Neural cell (in vitro differentiated cells): ENCODE measurements around the gene CEP350. TPM values are rescaled to one million over a fixed set of nuclear protein-coding genes. Genes with fewer than 3 reads are reported as not detected.

Experiments
- H2AFZ ChIP-seq: fragments of 200-600, 300-800 bp; sonication (generic), shearing (Covaris generic); 2 replicates; pipeline ENCODE4 v1.6.0; 2014; ENCODE audit warnings: low read depth, mild to moderate bottlenecking, antibody characterized with exemption, low read length, moderate library complexity
- H3F3A ChIP-seq: fragments of 200-600 bp; shearing (Covaris generic); 2 replicates; pipeline ENCODE4 v1.6.1; 2016; ENCODE audit warnings: mild to moderate bottlenecking, moderate library complexity, mixed read lengths, antibody characterized with exemption, low read length; ENCODE audit not compliant: insufficient read depth, poor library complexity, severe bottlenecking
- H3K27ac ChIP-seq: fragments of 200-600, 300-800 bp; sonication (generic), shearing (Covaris generic); 2 replicates; pipeline ENCODE4 v1.5.1; 2014; ENCODE audit warnings: mild to moderate bottlenecking, low read length, moderate library complexity
- H3K27me3 ChIP-seq: fragments of 300-800, 200-600 bp; sonication (generic), shearing (Covaris generic); 2 replicates; pipeline ENCODE4 v1.6.0; 2014; ENCODE audit warnings: mild to moderate bottlenecking, low read depth, low read length, moderate library complexity; ENCODE audit not compliant: insufficient read depth
- H3K36me3 ChIP-seq: fragments of 300-800, 200-600 bp; sonication (generic), shearing (Covaris generic); 2 replicates; pipeline ENCODE4 v1.5.1; 2014; ENCODE audit warnings: mild to moderate bottlenecking, antibody characterized with exemption, low read length, moderate library complexity; ENCODE audit not compliant: insufficient read depth
- H3K4me2 ChIP-seq: fragments of 300-800, 200-600 bp; sonication (generic), shearing (Covaris generic); 2 replicates; pipeline ENCODE4 v1.6.0; 2014; ENCODE audit warnings: mild to moderate bottlenecking, low read length
- H3K4me3 ChIP-seq: fragments of 300-800, 200-600 bp; sonication (generic), shearing (Covaris generic); 2 replicates; pipeline ENCODE4 v1.5.1; 2014; ENCODE audit warnings: mild to moderate bottlenecking, low read length, moderate library complexity
- H3K79me2 ChIP-seq: fragments of 200-600 bp; shearing (Covaris generic); replicated peaks from 2 replicates; pipeline ENCODE4 v1.6.0; 2014; ENCODE audit warnings: mild to moderate bottlenecking, low read length, moderate library complexity; ENCODE audit not compliant: insufficient read depth
- H3K9ac ChIP-seq: fragments of 300-800, 200-600 bp; sonication (generic), shearing (Covaris generic); 2 replicates; pipeline ENCODE4 v1.6.1; 2016; ENCODE audit warnings: mild to moderate bottlenecking, low read length, mixed read lengths
- H3K9me2 ChIP-seq: fragments of 200-600 bp; shearing (Covaris generic); 2 replicates; pipeline ENCODE4 v1.6.1; 2016; ENCODE audit warnings: mild to moderate bottlenecking, low read length, mixed read lengths; ENCODE audit not compliant: insufficient read depth
- H3K9me3 ChIP-seq: fragments of 200-600, 300-800 bp; sonication (generic), shearing (Covaris generic); 2 replicates; pipeline ENCODE4 v1.6.1; 2016; ENCODE audit warnings: mild to moderate bottlenecking, mixed run types, low read length, moderate library complexity, mixed read lengths
- H4K20me1 ChIP-seq: fragments of 200-600 bp; shearing (Covaris generic); 2 replicates; pipeline ENCODE4 v1.6.1; 2016; ENCODE audit warnings: mild to moderate bottlenecking, mixed run types; ENCODE audit not compliant: insufficient read depth
- CTCF ChIP-seq: fragments of 450-650 bp; IDR thresholded peaks from 2 replicates; pipeline ENCODE4 v1.5.1; 2014; ENCODE audit warnings: antibody characterized with exemption, mild to moderate bottlenecking, moderate library complexity; ENCODE audit not compliant: poor library complexity, severe bottlenecking
- EP300 ChIP-seq: fragments of 450-650 bp; conservative IDR thresholded peaks from 2 replicates; pipeline ENCODE4 v1.6.1; 2014; ENCODE audit warnings: antibody characterized with exemption, mild to moderate bottlenecking, moderate library complexity; ENCODE audit not compliant: poor library complexity, severe bottlenecking
- EZH2 ChIP-seq: fragments of 200-600, 300-800 bp; shearing (Covaris generic), sonication (generic); IDR thresholded peaks from 2 replicates; pipeline ENCODE4 v1.6.1; 2014; ENCODE audit warnings: antibody characterized with exemption, low read length, borderline replicate concordance, mild to moderate bottlenecking; ENCODE audit not compliant: insufficient read depth, poor library complexity, severe bottlenecking
- MXI1 ChIP-seq: fragments of 450-650 bp; conservative IDR thresholded peaks from 2 replicates; pipeline ENCODE4 v1.6.1; 2014; ENCODE audit warnings: antibody characterized with exemption, mild to moderate bottlenecking; ENCODE audit not compliant: poor library complexity, severe bottlenecking
- POLR2AphosphoS5 ChIP-seq: IDR thresholded peaks from 2 replicates; pipeline ENCODE4 v1.6.1; 2012
- RAD21 ChIP-seq: fragments of 450-650 bp; conservative IDR thresholded peaks from 2 replicates; pipeline ENCODE4 v1.6.1; 2014; ENCODE audit warnings: antibody characterized with exemption, mild to moderate bottlenecking, moderate library complexity
- SMC3 ChIP-seq: fragments of 450-650 bp; conservative IDR thresholded peaks from 2 replicates; pipeline ENCODE4 v1.6.1; 2014; ENCODE audit warnings: antibody characterized with exemption, mild to moderate bottlenecking, moderate library complexity; ENCODE audit not compliant: poor library complexity
- TAF1 ChIP-seq: IDR thresholded peaks from 2 replicates; pipeline ENCODE4 v1.6.1; 2012; ENCODE audit warnings: low read depth
- polyA plus RNA-seq: library from polyadenylated mRNA; depleted of rRNA; stranded (reverse); fragments of >200 nt; gene quantifications from 2 replicates; pipeline ENCODE4 v1.2.3, GENCODE V29; 2014
- TF ChIP-seq, protein P1 (sequence below): IDR thresholded peaks from 2 replicates; pipeline ENCODE4 v1.6.1; 2012; ENCODE audit warnings: borderline replicate concordance

CEP350 gene
- polyA plus RNA-seq, 1 donor from 2014 or later, result 28.1 TPM

DNA sequence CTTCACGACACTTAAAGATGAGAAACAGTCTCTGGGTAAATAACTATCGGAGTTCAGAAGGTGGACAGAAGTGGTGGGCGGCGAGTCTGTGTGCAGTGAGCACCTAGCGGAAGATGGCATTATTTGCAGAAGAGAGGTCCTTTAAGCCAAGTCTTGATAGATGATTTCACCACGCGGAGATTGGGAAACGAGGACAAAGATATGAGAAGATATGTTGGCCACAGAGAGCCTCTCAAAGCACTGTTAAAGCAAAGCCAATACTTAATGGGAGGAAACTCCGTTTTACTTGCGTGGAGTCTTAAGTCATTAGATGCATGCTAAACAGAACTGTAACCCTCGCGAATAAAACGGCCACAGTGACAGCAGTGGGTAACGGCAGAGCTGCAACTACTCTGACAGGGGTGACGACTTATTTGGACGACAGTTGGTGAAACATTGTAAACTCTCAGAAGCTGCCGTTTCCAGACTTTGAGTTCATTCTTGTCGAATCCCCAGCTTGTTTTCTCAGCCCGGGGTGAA lies 577 bp upstream of the CEP350 start:
- Histone ChIP-seq H3K27me3 (no peaks in the 10 kb centered on the region), H3K79me2 (peaks cover 40% of the 10 kb centered on the region), H2AFZ (peak overlapping the region; percentile 84), H3K27ac (peak overlapping the region; percentile 84), H3K4me2 (peak overlapping the region; percentile 76), H3K9me2 (no peaks in the 10 kb centered on the region), H4K20me1 (no peaks in the 10 kb centered on the region), H3K9ac (peak overlapping the region; percentile 93), H3K9me3 (no peaks in the 10 kb centered on the region), H3K4me3 (peak overlapping the region; percentile 95), H3F3A (peaks cover 6% of the 10 kb centered on the region), H3K36me3 (no peaks in the 10 kb centered on the region)
- TF ChIP-seq EZH2, result no peak
- TF ChIP-seq, protein P1, sequence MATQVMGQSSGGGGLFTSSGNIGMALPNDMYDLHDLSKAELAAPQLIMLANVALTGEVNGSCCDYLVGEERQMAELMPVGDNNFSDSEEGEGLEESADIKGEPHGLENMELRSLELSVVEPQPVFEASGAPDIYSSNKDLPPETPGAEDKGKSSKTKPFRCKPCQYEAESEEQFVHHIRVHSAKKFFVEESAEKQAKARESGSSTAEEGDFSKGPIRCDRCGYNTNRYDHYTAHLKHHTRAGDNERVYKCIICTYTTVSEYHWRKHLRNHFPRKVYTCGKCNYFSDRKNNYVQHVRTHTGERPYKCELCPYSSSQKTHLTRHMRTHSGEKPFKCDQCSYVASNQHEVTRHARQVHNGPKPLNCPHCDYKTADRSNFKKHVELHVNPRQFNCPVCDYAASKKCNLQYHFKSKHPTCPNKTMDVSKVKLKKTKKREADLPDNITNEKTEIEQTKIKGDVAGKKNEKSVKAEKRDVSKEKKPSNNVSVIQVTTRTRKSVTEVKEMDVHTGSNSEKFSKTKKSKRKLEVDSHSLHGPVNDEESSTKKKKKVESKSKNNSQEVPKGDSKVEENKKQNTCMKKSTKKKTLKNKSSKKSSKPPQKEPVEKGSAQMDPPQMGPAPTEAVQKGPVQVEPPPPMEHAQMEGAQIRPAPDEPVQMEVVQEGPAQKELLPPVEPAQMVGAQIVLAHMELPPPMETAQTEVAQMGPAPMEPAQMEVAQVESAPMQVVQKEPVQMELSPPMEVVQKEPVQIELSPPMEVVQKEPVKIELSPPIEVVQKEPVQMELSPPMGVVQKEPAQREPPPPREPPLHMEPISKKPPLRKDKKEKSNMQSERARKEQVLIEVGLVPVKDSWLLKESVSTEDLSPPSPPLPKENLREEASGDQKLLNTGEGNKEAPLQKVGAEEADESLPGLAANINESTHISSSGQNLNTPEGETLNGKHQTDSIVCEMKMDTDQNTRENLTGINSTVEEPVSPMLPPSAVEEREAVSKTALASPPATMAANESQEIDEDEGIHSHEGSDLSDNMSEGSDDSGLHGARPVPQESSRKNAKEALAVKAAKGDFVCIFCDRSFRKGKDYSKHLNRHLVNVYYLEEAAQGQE, result no peak
- no peak for TF ChIP-seq POLR2AphosphoS5
- TF ChIP-seq TAF1, result no peak
- no peak for TF ChIP-seq RAD21
- TF ChIP-seq SMC3, result no peak
- TF ChIP-seq MXI1, result no peak
- no peak for TF ChIP-seq EP300
- TF ChIP-seq CTCF, result no peak

GRCh38 chr1:179955287-179955680 lies 674 bp downstream of the CEP350 start:
- Histone ChIP-seq H4K20me1 (no peaks in the 10 kb centered on the region), H3K27me3 (no peaks in the 10 kb centered on the region), H3K27ac (peak overlapping the region; percentile 84), H3K79me2 (peaks cover 49% of the 10 kb centered on the region), H3K36me3 (no peaks in the 10 kb centered on the region), H3K4me2 (peak overlapping the region; percentile 97), H3K9me3 (no peaks in the 10 kb centered on the region), H3K4me3 (peak overlapping the region; percentile 95), H3F3A (peaks cover 6% of the 10 kb centered on the region), H3K9ac (peak overlapping the region; percentile 93), H3K9me2 (no peaks in the 10 kb centered on the region), H2AFZ (peak overlapping the region; percentile 74)
- no peak for TF ChIP-seq EZH2
- TF ChIP-seq TAF1, result no peak
- TF ChIP-seq SMC3, result no peak
- TF ChIP-seq, protein P1, result no peak
